Dedifferentiated amniotic fluid mesenchymal stem cell (primary cell): Measurements from ENCODE around the gene UBTD1.

Experiments
- DNase-seq: peaks from one replicate; pipeline ENCODE4 v3.0.0-alpha.2; 2016; ENCODE audit errors: extremely low spot score

UBTD1 gene

DNA sequence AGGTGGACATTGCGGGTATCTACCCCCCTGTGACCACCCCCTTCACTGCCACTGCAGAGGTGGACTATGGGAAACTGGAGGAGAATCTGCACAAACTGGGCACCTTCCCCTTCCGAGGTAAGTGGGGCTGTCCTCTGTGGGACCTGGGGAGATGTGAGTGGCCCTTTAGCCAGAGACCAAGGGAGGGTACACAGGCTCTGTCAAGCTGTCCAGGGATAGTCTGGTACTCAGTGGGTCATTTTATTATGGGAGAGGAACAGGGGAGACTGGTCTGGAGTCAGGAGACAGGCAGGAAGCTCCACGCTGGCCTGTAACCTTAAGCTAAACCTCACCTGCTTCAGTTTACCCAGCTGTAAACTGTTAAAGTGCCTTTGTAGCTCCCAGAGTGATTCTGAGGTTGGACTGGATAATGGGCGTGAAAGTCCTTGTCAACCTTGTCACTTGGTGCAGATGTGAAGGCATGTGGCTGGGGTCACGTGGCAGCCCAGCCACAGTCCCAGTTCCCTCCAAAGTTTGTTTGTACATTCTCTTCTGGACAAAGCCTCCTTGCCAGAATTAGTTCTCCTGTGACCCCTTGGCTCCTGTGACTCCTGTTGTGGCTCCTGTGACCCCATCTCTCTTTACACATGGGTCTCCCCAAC lies 86.2 kb downstream of the UBTD1 start:
- no peak for DNase-seq

DNA sequence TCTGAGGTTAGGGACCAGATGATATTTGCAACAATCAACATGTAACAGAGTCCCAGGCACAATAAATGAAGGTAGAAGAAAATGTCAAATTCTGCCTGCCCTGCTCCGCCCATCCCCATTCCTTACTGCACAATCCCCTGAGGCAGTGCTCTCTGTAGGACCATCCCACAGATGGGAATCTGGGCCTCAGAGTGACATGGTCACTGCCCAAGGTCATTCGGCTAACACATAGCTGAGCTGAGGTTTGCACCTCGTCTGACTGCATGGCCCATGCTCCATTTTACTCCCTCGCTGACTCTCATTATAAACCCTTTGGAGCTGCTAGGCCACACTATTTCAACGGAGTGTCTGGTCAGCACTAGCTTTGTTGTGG lies 86.7 kb downstream of the UBTD1 start:
- DNase-seq: no peak

DNA sequence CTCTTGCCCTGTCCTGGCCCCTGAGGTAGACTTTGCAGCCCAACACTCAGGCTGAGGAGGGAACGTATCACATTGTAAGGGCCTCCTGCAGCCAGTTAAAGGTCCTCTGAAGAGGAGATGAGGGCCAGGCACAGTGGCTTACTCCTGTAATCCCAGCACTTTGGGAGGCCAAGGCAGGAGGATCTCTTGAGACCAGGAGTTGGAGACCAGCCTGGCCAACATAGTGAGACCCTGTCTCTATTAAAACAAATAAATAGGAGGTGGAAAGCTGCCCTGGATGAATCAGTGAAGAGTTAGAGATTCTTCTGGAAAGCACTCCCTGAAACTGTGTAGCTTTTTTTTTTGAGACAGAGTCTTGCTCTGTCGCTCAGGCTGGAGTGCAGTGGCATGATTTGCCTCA lies 88.5 kb downstream of the UBTD1 start:
- no peak for DNase-seq

DNA sequence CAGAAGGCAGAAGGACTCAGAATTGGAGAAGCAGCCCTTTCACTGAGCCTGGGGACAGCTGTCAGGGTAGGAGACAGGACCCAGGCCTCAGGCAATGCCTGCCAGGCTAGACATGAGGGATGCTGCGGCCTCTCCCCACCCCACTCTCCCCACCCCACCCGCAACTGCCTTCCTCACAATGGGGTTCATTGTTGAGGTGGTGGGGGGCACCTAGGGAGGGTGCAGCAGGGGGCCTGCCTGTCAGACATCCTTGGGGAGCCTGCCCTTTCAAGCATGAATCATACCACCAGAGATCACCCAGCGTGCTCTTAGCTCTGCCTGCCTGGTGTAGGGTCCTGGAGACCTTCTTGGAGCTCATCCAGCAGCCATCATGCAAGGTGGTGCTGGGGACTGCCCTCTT lies 90.8 kb downstream of the UBTD1 start, which contains the start of gene C10orf62:
C10orf62 (plus strand) TSS at position 243 of the 400 bp plus-strand sequence. CDS start 177 bp downstream, outside the sequence.
- no peak for DNase-seq

DNA sequence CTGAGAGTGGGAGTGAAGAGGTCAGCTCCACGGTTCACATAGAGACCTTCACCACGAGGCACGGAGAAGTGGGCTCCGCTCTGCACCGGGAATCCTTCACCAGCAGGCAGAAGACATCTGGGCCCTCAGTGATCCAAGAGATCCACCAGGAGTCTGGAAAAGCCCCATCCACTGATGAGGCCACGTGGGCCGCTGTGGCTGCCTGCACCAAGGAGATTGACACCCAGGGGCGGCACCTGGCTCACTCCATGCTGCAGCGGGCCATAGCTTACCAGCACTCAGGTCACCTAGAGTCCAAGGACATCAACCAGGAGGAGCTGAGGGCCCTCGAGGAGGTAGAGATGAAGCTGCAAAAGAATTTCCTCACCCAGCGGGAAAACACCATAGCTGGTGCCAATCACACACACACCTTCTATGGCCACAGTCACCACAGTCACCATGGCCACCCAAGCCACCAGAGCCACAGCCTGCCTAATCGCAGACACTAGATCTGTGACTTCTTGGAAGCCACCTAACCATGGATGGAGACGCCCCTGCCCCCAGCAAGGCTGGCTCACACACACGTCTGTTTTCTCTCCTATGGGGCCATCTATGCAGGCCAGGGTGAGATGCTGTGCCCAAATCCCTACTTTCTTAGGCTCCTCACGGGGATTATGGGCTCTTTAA lies 91.5 kb downstream of the UBTD1 start:
- DNase-seq: no peak

DNA sequence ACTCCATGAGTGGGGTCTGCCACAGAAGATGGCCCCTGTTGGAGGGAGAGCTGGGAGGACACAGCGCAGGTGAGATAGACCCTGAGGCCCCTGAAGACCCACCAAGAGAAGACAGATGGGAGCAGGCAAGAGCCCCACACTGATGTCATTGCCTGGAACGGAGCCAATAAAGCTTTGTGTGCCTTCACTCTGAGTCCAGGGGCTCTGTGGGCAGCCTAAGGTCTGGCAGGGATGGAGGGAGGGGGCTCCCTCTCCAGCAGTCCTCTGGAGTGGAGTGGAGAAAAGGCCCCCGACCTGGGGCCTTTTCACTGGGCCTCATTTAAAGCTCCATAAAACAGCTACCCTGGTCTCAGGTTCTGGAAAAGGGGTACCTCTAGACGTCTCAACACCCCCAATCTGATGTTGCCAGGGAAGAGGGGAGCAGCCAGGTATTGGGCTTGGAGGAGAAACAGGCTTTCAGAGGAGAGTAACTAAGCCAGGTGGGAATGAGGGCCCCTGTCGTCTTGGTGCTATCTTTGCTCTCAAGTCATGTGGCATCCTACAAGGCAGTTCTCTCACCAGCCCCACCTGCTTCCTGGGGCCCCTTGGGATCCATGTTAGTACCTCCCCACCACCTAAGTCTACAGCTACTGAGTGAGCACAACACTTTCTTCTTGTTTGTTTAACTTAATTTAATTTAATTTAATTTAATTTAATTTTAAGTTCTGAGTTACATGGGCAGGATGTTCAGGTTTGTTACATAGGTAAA lies 92.2 kb downstream of the UBTD1 start:
- DNase-seq: no peak

DNA sequence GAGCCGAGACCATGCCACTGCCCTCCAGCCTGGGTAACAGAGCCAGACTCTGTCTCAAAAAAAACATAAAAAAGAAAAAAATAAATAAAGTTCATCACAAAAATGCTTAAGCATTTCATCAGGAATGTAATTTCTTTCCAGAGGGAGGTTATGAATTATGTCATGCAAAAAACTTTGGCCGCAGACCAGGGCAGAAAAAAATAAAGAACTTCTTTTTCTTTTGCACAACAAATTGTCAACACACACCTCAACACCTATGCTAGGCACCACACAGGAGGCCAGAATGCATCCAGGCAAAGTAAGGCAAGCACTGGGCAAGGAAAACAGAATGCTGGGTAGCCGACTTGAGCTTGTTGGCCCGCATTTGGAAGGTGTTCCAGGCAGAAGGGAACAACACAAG lies 94.7 kb downstream of the UBTD1 start:
- peak; percentile 68 for DNase-seq

DNA sequence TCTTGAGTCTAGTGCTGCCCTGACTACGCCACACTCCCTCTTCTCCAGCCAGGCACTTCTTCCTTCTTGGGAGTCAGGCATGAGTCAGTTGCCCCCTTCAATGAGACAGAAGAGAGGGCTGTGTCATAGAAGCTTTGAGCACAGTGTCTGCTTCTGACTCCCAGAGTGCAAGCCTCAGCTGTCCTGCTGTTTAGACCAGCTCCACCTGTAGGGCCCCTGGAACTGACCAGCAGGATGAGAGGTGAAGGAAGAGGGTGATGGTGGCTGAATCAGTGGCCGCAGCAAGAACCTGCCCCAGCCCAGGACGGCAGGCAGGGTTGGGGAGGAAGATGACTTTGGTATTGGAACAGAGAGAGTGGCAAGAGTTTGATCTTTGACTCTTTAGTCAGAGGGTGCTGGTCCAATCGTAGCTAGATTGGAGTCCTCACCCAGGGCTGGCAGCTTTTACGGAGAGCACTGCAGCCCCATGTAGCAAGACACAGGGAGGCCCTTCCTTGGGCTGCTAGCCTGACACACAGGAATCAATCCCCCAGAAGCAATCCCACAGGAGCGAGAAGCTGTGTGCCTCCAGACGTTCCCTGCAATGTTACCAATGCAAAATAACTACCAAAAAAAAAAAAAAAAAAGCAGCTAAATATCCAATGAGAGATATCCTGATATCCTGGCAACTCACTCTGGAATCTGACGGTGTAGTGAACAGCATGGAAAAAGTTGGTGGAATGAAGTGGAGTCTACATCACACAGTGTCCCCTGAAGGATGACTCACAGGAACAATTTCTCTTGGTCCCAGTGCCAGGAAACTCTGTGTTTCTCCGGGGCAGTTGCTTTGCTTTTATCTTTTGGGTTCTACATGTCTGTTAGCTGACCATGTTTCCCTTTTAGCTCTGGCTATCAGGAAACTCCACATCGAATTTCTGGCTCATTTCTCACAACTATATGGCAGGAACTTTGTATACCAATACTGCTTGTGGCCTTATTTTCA lies 97.7 kb downstream of the UBTD1 start:
- peak; percentile 77 for DNase-seq

DNA sequence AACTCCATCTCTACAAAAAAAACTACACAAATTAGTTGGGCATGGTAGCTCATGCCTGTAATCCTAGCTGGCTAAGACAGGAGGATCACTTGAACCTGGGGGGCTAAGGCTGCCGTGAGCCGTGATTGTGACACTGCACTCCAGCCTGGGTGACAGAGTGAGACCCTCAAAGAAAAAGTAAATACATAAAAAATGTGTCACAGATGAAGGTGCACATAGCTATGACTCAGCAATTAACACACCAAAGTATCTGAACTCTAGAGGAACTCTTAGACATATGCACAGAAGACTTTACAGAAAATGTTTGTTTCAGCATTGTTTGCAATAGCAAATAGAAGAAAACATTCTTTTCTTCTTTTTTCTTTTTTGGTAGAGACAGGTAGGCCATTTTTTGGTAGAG lies 99.1 kb downstream of the UBTD1 start:
- no peak for DNase-seq

DNA sequence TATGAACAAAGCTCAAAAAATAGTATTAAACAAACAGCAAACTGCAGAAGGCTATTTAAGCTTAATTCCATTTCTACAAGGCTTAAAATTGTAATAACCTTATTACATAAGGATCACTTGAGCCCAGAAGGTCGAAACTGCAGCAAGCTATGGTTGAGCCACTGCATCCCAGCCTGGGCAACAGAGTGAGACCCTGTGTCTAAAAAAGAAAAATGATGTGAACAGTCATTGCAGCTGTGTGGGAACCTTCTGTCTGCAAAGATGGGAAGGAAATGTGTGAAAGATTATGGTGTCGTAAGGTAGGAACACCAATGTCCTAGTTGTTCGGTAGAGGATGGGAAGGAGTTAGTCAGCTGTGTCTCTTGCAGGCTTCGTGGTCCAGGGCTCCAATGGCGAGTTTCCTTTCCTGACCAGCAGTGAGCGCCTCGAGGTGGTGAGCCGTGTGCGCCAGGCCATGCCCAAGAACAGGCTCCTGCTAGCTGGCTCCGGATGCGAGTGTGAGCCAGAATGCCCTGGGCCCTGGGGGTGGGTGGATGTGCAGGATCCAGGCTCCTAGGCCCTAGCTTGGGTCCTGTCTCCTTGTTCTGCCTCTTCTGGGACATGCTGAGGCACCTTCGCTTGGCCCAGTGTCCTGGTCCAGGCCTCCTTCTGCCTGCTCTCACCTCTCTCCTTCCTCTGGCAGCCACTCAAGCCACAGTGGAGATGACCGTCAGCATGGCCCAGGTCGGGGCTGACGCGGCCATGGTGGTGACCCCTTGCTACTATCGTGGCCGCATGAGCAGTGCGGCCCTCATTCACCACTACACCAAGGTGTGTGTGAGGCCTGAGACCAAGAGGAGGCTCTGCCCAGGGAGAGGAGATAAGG lies 99.9 kb downstream of the UBTD1 start:
- no peak for DNase-seq

DNA sequence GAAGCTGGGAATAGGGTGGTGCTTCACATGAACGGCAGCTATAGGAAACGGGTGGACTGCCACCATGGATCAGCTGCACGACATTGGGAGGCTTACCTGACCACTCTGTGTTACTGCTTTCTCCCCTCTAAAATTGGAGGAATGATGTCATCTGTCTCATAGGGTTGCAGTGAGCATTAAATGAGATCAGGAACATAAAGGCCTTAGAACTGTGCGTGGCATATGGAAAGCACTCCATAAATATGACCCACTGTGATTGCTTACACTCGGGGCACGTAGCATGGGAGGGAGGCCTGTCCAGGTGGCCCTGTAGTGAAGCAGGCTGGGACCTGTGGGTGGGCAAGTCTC lies 100.5 kb downstream of the UBTD1 start:
- DNase-seq: no peak

DNA sequence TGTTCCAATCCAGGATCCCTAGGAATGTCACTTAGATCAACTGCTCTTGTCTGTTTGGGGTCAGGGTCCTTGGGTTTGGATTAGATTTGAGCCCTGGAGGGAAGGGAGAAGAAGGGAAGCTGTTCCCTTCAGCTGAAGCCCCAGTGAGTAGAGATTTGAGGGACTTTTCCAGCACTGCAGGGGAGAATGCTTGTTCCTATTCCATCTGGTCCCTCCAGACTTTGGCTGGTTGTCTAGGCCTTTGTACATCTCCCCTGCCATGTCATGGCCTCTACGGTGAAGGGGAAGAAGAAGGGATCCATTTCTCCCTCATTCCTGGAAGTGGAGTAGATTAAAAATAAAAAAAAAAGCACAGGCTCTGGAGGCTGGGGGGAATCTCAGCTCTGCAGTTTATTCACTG lies 101.9 kb downstream of the UBTD1 start:
- DNase-seq: no peak

DNA sequence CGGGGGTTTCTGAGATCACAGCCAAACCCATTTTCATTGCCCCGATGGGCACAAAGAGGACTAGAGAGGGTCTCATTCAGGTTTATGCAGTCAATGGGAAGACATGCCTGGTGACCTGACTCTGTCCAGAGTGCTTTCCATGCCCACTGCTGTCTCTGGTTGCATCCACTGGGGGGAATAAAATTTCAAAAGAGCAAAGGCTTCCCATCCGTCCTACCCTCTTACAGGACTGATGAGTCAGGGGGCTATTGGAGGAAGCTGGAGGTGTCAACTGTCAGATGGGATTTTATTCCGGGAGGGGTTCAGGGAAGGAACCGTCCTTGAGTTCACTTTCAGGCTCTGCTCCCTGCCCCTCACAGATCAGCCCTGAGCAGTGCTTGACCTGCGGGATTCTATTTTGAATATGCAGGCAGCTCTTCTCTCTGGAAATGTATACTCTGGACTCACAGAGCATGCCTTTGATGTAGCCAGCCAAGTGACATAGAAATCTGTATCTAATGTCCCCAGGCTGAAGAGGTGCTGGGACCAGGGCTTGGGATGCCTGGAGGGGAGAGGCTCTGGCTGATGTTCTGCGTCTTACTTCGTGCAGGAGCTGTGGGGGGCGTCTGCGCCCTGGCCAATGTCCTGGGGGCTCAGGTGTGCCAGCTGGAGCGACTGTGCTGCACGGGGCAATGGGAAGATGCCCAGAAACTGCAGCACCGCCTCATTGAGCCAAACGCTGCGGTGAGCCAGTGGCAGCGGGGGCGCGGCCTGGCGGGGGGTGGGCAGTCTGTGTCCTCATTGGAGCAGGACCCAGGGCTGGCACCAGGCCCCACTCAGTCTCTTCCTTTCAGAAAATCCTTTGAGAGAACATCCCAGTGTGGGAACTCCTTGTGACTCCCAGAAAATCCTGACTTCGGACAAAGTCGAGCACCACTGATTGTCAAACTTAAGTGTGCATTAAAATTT lies 102.8 kb downstream of the UBTD1 start:
- no peak for DNase-seq

DNA sequence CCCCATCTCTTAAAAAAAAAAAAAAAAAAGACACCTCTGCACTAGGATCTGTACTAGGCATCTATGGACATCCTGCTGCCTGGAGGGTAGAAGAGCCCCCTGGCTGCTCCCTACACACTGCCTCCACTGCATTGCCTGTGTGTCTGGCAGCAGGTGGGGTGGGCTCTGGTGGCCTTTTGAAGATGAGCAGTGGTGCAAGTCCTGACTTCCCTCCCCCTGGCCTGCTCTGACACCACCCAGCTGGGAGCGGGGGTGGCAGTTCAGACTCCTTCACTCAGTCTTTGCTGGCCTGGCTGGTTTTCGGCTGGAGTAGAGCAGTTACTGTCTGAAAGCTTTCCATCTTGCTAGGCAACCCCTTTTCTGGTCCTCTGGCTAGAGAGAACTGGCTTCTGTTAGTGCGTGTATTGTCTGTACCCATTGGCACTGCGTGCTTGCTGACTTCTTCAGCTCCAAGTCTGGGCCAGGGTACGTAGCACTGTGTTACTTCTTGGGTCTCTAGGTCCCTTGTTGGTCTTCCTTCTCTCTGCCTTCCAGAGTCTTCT lies 108.4 kb downstream of the UBTD1 start:
- no peak for DNase-seq

DNA sequence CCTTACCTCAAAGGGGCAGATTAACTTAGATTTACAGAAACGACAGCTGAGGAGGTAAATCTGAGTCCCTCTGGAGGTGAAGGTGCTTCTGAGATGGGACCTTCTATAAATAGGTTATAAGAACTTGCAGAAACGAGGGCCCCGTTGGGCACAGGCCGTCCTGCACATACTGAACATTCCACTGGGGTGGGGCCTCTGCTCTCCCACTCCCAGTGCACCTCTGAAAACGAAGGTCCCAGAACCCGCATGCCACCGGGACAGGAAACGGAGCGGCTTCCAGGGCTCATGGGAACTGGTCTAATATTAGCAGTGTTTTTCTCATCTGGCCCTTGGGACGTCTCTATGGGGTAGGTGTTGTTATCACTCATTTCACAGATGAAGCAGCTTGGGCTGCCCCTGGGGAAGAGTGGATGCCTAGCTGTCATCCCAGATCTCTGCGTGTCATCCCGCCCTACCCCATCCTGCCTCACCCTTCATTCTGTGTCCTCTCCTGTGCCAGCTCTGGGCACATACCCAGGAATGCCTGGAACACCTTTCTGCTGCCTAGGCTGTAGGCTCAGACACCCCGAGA lies 110.4 kb downstream of the UBTD1 start:
- DNase-seq: no peak

DNA sequence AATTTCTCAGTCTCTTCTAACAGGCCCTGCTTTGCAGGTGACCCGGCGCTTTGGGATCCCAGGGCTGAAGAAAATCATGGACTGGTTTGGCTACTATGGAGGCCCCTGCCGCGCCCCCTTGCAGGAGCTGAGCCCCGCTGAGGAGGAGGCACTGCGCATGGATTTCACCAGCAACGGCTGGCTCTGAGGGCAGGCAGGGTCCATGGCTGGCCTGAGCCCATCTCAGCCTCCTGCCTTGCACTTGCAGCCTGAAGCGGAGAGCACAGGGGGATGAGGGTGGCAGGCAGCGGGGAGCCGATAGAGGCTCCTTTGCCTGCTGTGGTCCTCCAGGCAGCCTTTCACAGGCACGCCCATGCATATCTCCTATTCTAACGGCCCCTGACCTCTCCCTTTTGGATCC lies 112.7 kb downstream of the UBTD1 start:
- DNase-seq: no peak

DNA sequence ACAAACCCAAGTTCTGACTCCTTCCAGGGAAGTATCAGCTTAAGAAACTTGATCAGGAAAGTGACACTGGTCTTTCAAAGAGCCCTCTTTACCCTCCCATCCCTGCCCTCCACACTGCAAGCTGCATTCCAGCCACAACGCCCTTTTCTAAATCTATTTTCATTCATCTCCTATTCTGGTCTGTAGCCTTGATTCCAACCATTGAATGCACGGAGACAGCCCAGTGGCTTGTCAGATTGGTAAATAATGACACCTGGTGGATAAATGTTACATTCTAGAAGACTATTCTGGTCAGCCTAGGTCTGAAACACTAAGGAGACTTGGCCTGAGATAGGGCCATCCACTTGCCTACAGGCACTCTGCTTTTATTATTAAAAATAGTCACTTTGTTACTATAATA lies 113.7 kb downstream of the UBTD1 start:
- peak; percentile 32 for DNase-seq

DNA sequence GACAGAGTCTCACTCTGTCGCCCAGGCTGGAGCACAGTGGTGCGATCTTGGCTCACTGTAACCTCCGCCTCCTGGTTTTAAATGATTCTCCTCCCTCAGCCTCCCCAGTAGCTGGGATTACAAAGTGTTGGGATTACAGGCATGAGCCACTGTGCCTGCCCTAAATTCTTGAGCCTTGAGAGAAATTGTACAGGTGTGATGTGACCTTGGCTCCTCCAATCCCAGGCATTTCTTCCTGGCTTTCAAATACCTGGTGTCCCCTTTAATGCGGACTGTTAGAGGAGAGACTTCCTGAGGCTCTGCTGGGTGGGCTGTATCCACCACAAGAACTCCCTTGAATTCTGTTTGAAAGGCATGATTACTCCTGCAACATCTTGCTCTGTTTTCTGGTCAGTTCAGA lies 119.6 kb downstream of the UBTD1 start:
- DNase-seq: no peak

DNA sequence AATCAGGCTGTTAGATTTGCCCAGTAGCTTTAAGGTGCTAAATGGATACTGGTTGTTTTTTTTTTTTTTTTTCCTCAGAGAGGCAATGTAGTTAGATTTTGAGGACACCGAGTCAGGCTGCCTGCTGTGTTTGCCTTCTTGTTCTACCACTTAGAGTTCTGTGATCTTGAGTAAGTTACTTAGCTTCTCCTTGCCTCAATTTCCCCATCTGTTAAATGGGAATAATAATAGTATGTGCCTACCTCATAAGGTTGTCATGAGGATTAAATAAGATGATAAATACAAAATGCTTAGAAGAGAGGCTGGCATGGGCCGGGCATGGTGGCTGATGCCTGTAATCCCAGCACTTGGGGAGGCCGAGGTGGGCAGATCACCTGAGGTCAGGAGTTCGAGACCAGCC lies 120.0 kb downstream of the UBTD1 start:
- DNase-seq: peak; percentile 5
